GM19099 (cell line): Measurements from ENCODE around the gene DDIT4.

Experiments used
- POLR2A ChIP-seq: IDR thresholded peaks from 3 replicates; pipeline ENCODE4 v1.6.1; 2011; ENCODE audit warnings: low read depth; ENCODE audit not compliant: insufficient read length; ENCODE audit errors: extremely low read depth

DDIT4 gene

GRCh38 chr10:72260239-72260975, 13.3 kb upstream of the DDIT4 start:
- peak; percentile 26 for TF ChIP-seq POLR2A

GRCh38 chr10:72260976-72261783, 12.5 kb upstream of the DDIT4 start:
- TF ChIP-seq POLR2A: peak; percentile 23

- no peak for TF ChIP-seq POLR2A
These were observed 11.8 kb upstream of the DDIT4 start for GRCh38 chr10:72261784-72262404.

- TF ChIP-seq POLR2A: no peak
These were observed 10.0 kb upstream of the DDIT4 start for GRCh38 chr10:72263613-72264241.

GRCh38 chr10:72264536-72264935, 9.2 kb upstream of the DDIT4 start:
- no peak for TF ChIP-seq POLR2A

- no peak for TF ChIP-seq POLR2A
These were observed 8.2 kb upstream of the DDIT4 start for GRCh38 chr10:72265508-72265907.

GRCh38 chr10:72265990-72266865, 7.5 kb upstream of the DDIT4 start:
- no peak for TF ChIP-seq POLR2A

- no peak for TF ChIP-seq POLR2A
These were observed 6.3 kb upstream of the DDIT4 start for GRCh38 chr10:72267381-72267780.

- no peak for TF ChIP-seq POLR2A
These were observed 5.8 kb upstream of the DDIT4 start for GRCh38 chr10:72267819-72268399.

GRCh38 chr10:72270607-72271281, 3.0 kb upstream of the DDIT4 start:
- no peak for TF ChIP-seq POLR2A

DNA sequence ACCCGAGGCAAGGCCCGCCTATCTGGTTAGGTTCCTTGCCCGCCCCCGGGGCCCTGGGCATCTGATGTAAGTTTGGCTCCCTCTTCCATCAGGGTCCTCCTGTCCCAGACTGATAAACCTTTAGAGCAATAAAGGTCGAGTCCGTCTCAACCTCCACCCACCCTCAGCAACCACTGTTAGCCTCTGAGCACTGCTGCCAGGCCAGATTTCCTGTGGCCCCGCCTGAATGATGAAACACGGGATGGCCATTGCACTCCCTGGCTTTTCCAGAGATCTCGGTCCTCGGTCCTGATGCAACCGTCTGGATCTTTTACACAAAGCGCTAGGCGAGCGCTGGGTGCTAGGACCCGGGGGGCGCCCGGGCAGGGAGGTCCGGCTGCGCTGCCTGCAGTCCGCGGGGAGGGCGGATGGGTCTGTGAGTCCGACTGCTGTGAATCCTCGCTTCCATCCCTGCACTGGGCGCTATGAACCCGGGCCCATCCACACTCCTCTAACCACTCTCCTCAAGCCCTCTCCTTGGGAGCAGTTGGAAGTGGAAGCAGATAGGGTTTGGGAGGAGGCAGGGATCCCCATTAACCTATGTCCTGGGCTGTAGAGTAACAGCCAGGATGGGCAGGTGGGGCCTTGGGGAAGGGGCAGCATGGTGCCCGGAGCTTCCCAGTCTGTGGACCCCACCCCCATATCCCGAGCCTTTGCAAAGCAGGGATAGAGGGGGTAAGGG, 875 bp upstream of the DDIT4 start:
- TF ChIP-seq POLR2A: peak; percentile 51

GRCh38 chr10:72274213-72274729, 547 bp downstream of the DDIT4 start:
- TF ChIP-seq POLR2A: no peak
